ENCODE results near the gene BBS9. TPM values are rescaled to one million over a fixed set of nuclear protein-coding genes. Genes with fewer than 3 reads are reported as not detected.

Gene BBS9
- total RNA-seq, 1 donor from 2014 or later, result 28.4 TPM

DNA sequence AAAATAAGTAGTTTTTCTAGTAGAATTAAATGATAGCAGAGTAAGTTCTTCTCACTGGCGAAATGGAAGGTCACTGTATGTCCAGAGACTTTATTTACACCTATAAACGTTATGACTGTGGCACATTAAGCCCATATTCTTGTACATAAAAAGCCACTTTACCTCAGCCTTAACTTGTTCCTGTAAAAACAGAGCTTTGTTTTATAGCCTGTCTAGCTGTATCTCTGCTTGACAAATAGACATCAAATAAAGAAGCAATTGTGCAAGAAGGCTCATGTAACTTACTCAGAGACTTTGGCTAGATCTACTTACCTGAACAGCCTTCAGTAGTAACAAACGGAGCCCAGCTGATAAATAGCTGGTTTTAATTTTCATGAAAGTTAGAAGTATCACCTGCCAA lies 451.9 kb downstream of the BBS9 start:
- Histone ChIP-seq H3K36me3 (no peaks in the 10 kb centered on the region), H3K27ac (no peak overlapping the region), H3K4me3 (no peak overlapping the region), H3K9me3 (no peaks in the 10 kb centered on the region), H3K27me3 (ENCODE audit: low read depth) (no peaks in the 10 kb centered on the region), H3K4me1 (no peaks in the 10 kb centered on the region)
- TF ChIP-seq, protein P1, sequence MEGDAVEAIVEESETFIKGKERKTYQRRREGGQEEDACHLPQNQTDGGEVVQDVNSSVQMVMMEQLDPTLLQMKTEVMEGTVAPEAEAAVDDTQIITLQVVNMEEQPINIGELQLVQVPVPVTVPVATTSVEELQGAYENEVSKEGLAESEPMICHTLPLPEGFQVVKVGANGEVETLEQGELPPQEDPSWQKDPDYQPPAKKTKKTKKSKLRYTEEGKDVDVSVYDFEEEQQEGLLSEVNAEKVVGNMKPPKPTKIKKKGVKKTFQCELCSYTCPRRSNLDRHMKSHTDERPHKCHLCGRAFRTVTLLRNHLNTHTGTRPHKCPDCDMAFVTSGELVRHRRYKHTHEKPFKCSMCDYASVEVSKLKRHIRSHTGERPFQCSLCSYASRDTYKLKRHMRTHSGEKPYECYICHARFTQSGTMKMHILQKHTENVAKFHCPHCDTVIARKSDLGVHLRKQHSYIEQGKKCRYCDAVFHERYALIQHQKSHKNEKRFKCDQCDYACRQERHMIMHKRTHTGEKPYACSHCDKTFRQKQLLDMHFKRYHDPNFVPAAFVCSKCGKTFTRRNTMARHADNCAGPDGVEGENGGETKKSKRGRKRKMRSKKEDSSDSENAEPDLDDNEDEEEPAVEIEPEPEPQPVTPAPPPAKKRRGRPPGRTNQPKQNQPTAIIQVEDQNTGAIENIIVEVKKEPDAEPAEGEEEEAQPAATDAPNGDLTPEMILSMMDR (IDR thresholded peaks at IDR 0.05), result no peak
- intact Hi-C loops (cut with DNase I), result no loop called here
- DNase-seq (no peak), ATAC-seq (no peak)

DNA sequence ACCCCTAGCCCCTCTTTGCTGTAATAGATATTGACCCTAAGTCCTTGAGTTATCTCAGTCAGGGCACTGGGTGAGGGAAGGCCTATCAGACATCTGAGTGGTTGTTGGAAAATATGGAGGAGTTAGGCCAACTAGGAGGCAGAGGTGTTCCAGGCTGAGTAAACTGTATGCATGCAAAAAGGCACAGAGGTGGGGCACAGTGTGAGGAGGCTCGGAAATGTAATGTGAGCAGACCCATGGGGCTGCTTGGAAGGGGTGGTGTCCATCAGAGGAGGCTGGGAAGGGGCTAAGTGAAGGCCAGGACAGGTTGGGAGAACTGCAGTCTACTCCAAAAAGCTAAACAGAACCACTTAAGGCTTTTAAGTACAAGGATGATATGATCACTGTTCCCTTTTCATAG lies 452.7 kb downstream of the BBS9 start:
- Histone ChIP-seq H3K4me1 (no peaks in the 10 kb centered on the region), H3K9me3 (no peaks in the 10 kb centered on the region), H3K4me3 (no peak overlapping the region), H3K27ac (no peak overlapping the region), H3K27me3 (ENCODE audit: low read depth) (no peaks in the 10 kb centered on the region), H3K36me3 (no peaks in the 10 kb centered on the region)
- intact Hi-C loops (cut with DNase I), result no loop called here
- no peak for ATAC-seq
- no peak for DNase-seq
- TF ChIP-seq, protein P1 (IDR thresholded peaks at IDR 0.05), result no peak

DNA sequence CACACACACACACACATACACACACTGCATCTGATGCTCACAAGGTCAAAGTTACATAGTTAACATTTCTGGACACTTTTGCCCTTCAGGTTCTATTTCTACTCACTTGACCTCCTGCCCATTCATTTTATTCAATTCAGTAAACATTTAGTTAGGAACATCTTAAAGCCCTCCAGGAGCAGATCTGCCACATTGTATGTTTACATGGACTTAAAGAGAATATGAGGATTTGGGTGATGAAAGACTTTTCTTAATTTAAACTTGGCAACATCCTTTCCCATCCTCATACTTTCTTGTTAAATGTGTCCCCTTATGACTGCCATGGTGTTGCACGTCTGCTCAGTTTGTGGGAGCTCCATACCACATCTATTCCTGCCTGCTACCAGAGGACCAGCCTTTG lies 453.2 kb downstream of the BBS9 start:
- ATAC-seq, result no peak
- Histone ChIP-seq H3K36me3 (no peaks in the 10 kb centered on the region), H3K4me3 (no peak overlapping the region), H3K27me3 (ENCODE audit: low read depth) (no peaks in the 10 kb centered on the region), H3K27ac (no peak overlapping the region), H3K4me1 (no peaks in the 10 kb centered on the region), H3K9me3 (no peaks in the 10 kb centered on the region)
- intact Hi-C loops (cut with DNase I), result no loop called here
- DNase-seq, result no peak
- TF ChIP-seq, protein P1 (IDR thresholded peaks at IDR 0.05), result no peak

DNA sequence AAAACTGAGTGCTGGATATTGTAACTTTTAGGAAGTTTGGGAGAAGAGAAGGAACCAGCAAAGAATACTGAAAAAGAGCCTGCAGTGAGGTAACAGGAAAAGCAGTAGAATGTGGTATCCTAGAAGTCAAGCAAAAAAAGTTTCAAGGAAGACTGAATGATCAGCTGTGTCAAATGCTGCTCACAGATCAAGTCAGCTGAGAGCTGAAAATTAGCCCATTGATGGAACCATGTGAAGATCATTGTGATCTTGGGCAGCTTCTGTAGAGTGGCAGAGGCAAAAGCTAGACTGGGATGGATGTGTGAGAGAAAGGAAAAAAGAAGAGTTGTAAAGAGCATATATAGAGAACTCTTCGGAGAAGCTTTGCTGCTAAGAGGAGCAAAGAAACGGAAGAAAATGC lies 460.5 kb downstream of the BBS9 start:
- Histone ChIP-seq H3K4me1 (no peaks in the 10 kb centered on the region), H3K36me3 (no peaks in the 10 kb centered on the region), H3K4me3 (no peak overlapping the region), H3K9me3 (no peaks in the 10 kb centered on the region), H3K27ac (no peak overlapping the region), H3K27me3 (ENCODE audit: low read depth) (no peaks in the 10 kb centered on the region)
- ATAC-seq, result no peak
- intact Hi-C loops (cut with DNase I), result no loop called here
- TF ChIP-seq, protein P1 (IDR thresholded peaks at IDR 0.05), result no peak
- DNase-seq, result no peak

DNA sequence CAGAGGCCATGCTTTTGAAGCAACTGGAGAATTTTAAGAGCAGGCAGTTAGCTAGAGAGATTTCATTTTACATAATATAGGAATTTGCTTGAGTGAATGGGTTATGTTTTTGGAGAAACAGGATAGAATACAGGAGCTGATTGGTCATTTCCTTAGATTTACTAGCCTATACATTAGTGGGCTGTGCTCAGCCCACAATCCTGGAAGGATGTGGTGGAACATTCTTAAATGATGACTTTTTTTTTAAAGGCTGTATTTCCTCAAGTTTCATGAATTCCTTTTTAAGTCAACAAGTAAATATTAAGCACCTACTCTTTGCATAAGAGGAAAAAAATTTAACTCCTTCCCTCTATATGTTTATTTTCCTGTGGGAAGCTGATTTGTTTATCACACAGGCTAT lies 461.6 kb downstream of the BBS9 start:
- H3K27me3 ChIP-seq (ENCODE audit: low read depth), result no peaks in the 10 kb centered on the region
- no peaks in the 10 kb centered on the region for H3K4me1 ChIP-seq
- H3K4me3 ChIP-seq, result no peak overlapping the region
- TF ChIP-seq, protein P1 (IDR thresholded peaks at IDR 0.05), result no peak
- H3K36me3 ChIP-seq, result no peaks in the 10 kb centered on the region
- DNase-seq, result no peak
- H3K9me3 ChIP-seq, result no peaks in the 10 kb centered on the region
- intact Hi-C loops (cut with DNase I), result no loop called here
- ATAC-seq, result no peak
- no peak overlapping the region for H3K27ac ChIP-seq

DNA sequence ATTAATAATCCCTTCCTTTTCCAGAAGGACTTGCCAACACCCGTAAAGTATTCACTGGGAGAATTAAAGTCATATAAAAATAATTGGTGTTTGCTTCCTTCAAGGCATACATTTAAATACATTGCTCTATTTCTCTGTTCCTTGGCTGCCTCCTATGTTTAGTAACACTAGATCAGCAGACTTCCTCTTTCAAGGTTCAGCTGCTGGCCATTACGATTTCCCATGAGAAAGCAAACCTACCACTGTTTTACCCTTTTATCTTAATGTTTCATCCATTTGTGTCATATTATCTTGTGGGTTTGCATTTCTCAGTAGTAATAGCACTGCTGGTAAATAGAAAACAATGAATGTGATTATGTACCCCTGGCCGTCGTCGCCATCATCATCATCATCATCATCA lies 462.1 kb downstream of the BBS9 start:
- Histone ChIP-seq H3K4me1 (no peaks in the 10 kb centered on the region), H3K9me3 (no peaks in the 10 kb centered on the region), H3K4me3 (no peak overlapping the region), H3K27me3 (ENCODE audit: low read depth) (no peaks in the 10 kb centered on the region), H3K36me3 (no peaks in the 10 kb centered on the region), H3K27ac (no peak overlapping the region)
- intact Hi-C loops (cut with DNase I), result no loop called here
- TF ChIP-seq, protein P1 (IDR thresholded peaks at IDR 0.05), result no peak
- ATAC-seq (no peak), DNase-seq (no peak)
